ENCODE measurements around the gene SNAPC3. TPM values are rescaled to one million over a fixed set of nuclear protein-coding genes. Genes with fewer than 3 reads are reported as not detected.
"Not testable (repeated sequence)": the region's sequence is repeated elsewhere in the genome, so short reads cannot be mapped to it uniquely, and the experiment has no call there.

Gene SNAPC3
- total RNA-seq, 1 experiment from 2014 or later = 45.6 TPM

- peak; percentile 36 for DNase-seq (ENCODE audit: low read depth)
Observed at GRCh38 chr9:15423231-15423985, 732 bp downstream of the SNAPC3 start.

- no peak for DNase-seq (ENCODE audit: low read depth)
Observed at GRCh38 chr9:15426019-15426418, 3.3 kb downstream of the SNAPC3 start.

- not testable (repeated sequence) for DNase-seq (ENCODE audit: low read depth)
Observed at GRCh38 chr9:15427702-15428101, 5.0 kb downstream of the SNAPC3 start.

GRCh38 chr9:15430920-15431844, 8.5 kb downstream of the SNAPC3 start:
- DNase-seq (ENCODE audit: low read depth) = peak; percentile 5

GRCh38 chr9:15433191-15433590, 10.5 kb downstream of the SNAPC3 start:
- no peak for DNase-seq (ENCODE audit: low read depth)

GRCh38 chr9:15433661-15434060, 11.0 kb downstream of the SNAPC3 start:
- no peak for DNase-seq (ENCODE audit: low read depth)

- no peak for DNase-seq (ENCODE audit: low read depth)
Observed at GRCh38 chr9:15438891-15439290, 16.2 kb downstream of the SNAPC3 start.

- not testable (repeated sequence) for DNase-seq (ENCODE audit: low read depth)
Observed at GRCh38 chr9:15441841-15442240, 19.2 kb downstream of the SNAPC3 start.

GRCh38 chr9:15442264-15442663, 19.6 kb downstream of the SNAPC3 start:
- DNase-seq (ENCODE audit: low read depth) = not testable (repeated sequence)

GRCh38 chr9:15444141-15444540, 21.5 kb downstream of the SNAPC3 start:
- no peak for DNase-seq (ENCODE audit: low read depth)

GRCh38 chr9:15453956-15454355, 31.3 kb downstream of the SNAPC3 start:
- DNase-seq (ENCODE audit: low read depth) = no peak

GRCh38 chr9:15461056-15461455, 38.4 kb downstream of the SNAPC3 start:
- no peak for DNase-seq (ENCODE audit: low read depth)

GRCh38 chr9:15461601-15462000, 38.9 kb downstream of the SNAPC3 start:
- no peak for DNase-seq (ENCODE audit: low read depth)

- DNase-seq (ENCODE audit: low read depth) = no peak
Observed at GRCh38 chr9:15468145-15468544, 45.5 kb downstream of the SNAPC3 start.

GRCh38 chr9:15469406-15469805, 46.7 kb downstream of the SNAPC3 start:
- no peak for DNase-seq (ENCODE audit: low read depth)

GRCh38 chr9:15469862-15470261, 47.2 kb downstream of the SNAPC3 start:
- DNase-seq (ENCODE audit: low read depth) = no peak

- no peak for DNase-seq (ENCODE audit: low read depth)
Observed at GRCh38 chr9:15475923-15476536, 53.4 kb downstream of the SNAPC3 start.

GRCh38 chr9:15480028-15480427, 57.4 kb downstream of the SNAPC3 start:
- DNase-seq (ENCODE audit: low read depth) = no peak

- DNase-seq (ENCODE audit: low read depth) = no peak
Observed at GRCh38 chr9:15482146-15482545, 59.5 kb downstream of the SNAPC3 start.

- DNase-seq (ENCODE audit: low read depth) = no peak
Observed at GRCh38 chr9:15484802-15485201, 62.1 kb downstream of the SNAPC3 start.

GRCh38 chr9:15485836-15486666, 63.4 kb downstream of the SNAPC3 start:
- DNase-seq (ENCODE audit: low read depth) = peak; percentile 32
